GM19023 (cell line): ENCODE data around the gene PDGFD.

Experiments
- ATAC-seq: cut with Tn5 transposase; IDR thresholded peaks from one replicate; pipeline ENCODE4 v1.9.1; 2021; ENCODE audit warnings: mild to moderate bottlenecking, moderate library complexity; ENCODE audit not compliant: unreplicated experiment

PDGFD gene

GRCh38 chr11:103963648-103964047, 200.3 kb downstream of the PDGFD start:
- ATAC-seq: no peak

GRCh38 chr11:103961010-103961409, 202.9 kb downstream of the PDGFD start:
- no peak for ATAC-seq

- ATAC-seq: no peak
Observed at GRCh38 chr11:103960108-103960507, 203.8 kb downstream of the PDGFD start.

- ATAC-seq: peak; percentile 98
Observed at GRCh38 chr11:103959279-103959942, 204.5 kb downstream of the PDGFD start.

- peak; percentile 1 for ATAC-seq
Observed at GRCh38 chr11:103958475-103959215, 205.3 kb downstream of the PDGFD start.

- ATAC-seq: no peak
Observed at GRCh38 chr11:103953797-103954486, 210.0 kb downstream of the PDGFD start.

- no peak for ATAC-seq
Observed at GRCh38 chr11:103949781-103950180, 214.2 kb downstream of the PDGFD start.

GRCh38 chr11:103948187-103948763, 215.7 kb downstream of the PDGFD start:
- no peak for ATAC-seq

GRCh38 chr11:103947546-103947919, 216.4 kb downstream of the PDGFD start:
- no peak for ATAC-seq

- no peak for ATAC-seq
Observed at GRCh38 chr11:103946793-103947545, 217.0 kb downstream of the PDGFD start.

- ATAC-seq: no peak
Observed at GRCh38 chr11:103944251-103944940, 219.6 kb downstream of the PDGFD start.

- ATAC-seq: no peak
Observed at GRCh38 chr11:103942646-103943045, 221.3 kb downstream of the PDGFD start.

- no peak for ATAC-seq
Observed at GRCh38 chr11:103940551-103940950, 223.4 kb downstream of the PDGFD start.

GRCh38 chr11:103939694-103940093, 224.3 kb downstream of the PDGFD start:
- ATAC-seq: no peak

- no peak for ATAC-seq
Observed at GRCh38 chr11:103936059-103936458, 227.9 kb downstream of the PDGFD start.

GRCh38 chr11:103935219-103935618, 228.7 kb downstream of the PDGFD start:
- ATAC-seq: no peak

- ATAC-seq: peak; percentile 93
Observed at GRCh38 chr11:103929170-103929903, 234.6 kb downstream of the PDGFD start.

GRCh38 chr11:103928802-103929161, 235.2 kb downstream of the PDGFD start:
- peak; percentile 9 for ATAC-seq

- no peak for ATAC-seq
Observed at GRCh38 chr11:103928040-103928801, 235.7 kb downstream of the PDGFD start.
